ENCODE measurements around the gene UBN2. TPM values are rescaled to one million over a fixed set of nuclear protein-coding genes. Genes with fewer than 3 reads are reported as not detected.

The UBN2 gene
- total and polyA plus RNA-seq, 10 of the 15 experiments (the other 5 are each of a cell fraction or from before 2014, with no cell fraction given): 0.27 to 8.5 (median 2.5) TPM

DNA sequence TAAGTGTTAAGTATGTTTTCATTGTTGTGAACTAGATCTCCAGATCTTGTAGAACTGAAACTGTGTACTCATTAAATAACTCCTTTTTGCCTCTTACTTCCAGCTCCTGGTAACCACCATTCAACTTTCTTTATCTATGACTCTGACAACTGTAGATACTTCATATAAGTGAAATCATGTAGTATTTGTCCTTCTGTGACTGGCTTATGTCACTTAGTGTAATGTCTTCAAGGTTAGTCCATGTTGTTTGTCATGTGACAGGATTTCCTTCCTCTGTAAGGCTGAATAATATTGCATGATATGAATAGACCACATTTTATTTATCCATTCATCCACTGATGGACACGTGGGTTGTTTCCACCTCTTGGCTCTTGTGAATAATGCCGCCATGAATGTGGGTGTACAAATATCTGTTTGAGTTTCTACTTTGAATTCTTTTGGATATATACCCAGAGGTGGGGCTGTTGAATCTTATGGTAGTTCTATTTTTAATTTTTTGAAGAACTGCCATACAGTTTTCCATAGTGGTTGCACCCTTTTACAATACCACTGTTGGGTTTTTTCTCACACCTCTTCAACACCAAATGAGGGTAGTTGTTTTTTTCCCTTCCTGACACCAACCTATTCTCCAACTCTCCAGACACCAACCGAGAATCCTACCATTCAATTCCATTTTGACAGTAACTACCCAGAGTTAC, 99.4 kb downstream of the UBN2 start:
- Histone ChIP-seq H2AFZ (ENCODE audit: control insufficient read depth, low read depth, low read length) (no peak overlapping the region), H3K27me3 (replicated peaks in 1 of 2; ENCODE audit: control insufficient read depth in 2 of 2, insufficient read depth in 2 of 2, low read length in 1 of 2) (no peaks in the 10 kb centered on the region; a peak in 1 of 4 replicates), H3K4me2 (ENCODE audit: control insufficient read depth, insufficient read depth) (no peak overlapping the region), H3K36me3 (ENCODE audit: control insufficient read depth in 2 of 2, insufficient read depth in 2 of 2, low read length in 1 of 2) (no peaks in the 10 kb centered on the region), H3K9me3 (replicated peaks; ENCODE audit: control insufficient read depth, insufficient read depth, low read length) (no peaks in the 10 kb centered on the region), H3K79me2 (ENCODE audit: control insufficient read depth, insufficient read depth, low read length) (no peaks in the 10 kb centered on the region), H3K9ac (ENCODE audit: control insufficient read depth, insufficient read depth, low read length) (no peak overlapping the region), H3K4me3 (no peak overlapping the region), H4K20me1 (ENCODE audit: control insufficient read depth, insufficient read depth) (no peaks in the 10 kb centered on the region), H3K4me1 (ENCODE audit: control insufficient read depth, insufficient read depth, low read length) (no peaks in the 10 kb centered on the region), H3K27ac (ENCODE audit: control insufficient read depth, insufficient read depth) (no peak overlapping the region)
- DNase-seq (ENCODE audit: low read depth, low spot score) (no peak), FAIRE-seq (no peak), ATAC-seq (no peak; the same call in 2 of the 3 replicates)
- intact Hi-C loops (cut with micrococcal nuclease; ENCODE audit: unreplicated experiment): no loop called here
- RAD21 ChIA-PET (ENCODE audit: unreplicated experiment): no interaction called here
- SMC1A ChIA-PET (ENCODE audit: uncharacterized antibody, unreplicated experiment): interaction anchor here (2.3 kb wide), 1 partner anchor 9 kb away, joined by 7 read pairs; no protein-coding TSS in a partner anchor
- in situ Hi-C loops (cut with MboI): no loop called here
- BruUV-seq (replicated peaks): no TSS peak
- POLR2A ChIA-PET: no interaction called here
- WGBS (ENCODE audit: insufficient coverage, insufficient replicate concordance, low lambda C conversion rate, missing lambda C conversion rate): 46% methylated on average over 3 of the region's 3 CpGs
- CTCF ChIA-PET: interaction anchor here (1.3 to 1.4 kb wide), 2 partner anchors 9 to 10 kb away, joined by 4 to 6 read pairs; no protein-coding TSS in a partner anchor
- TF ChIP-seq CBX3 (IDR thresholded peaks at IDR 0.05; ENCODE audit: borderline replicate concordance, low read depth): no peak
- no peak for TF ChIP-seq CREM (IDR thresholded peaks at IDR 0.05; ENCODE audit: low read depth)
- TF ChIP-seq ETV6 (conservative IDR thresholded peaks at IDR 0.05 in 1 of 2, IDR thresholded peaks at IDR 0.05 in 1 of 2; ENCODE audit: borderline replicate concordance in 1 of 2, low read depth in 1 of 2): no peak
- TF ChIP-seq EZH2 (IDR thresholded peaks at IDR 0.05; ENCODE audit: borderline replicate concordance, control insufficient read depth, low read depth, low read length): no peak
- no peak for TF ChIP-seq MYB (IDR thresholded peaks at IDR 0.05; ENCODE audit: borderline replicate concordance, low read depth, low read length)
- no peak for TF ChIP-seq CTCF (IDR thresholded peaks at IDR 0.05 in 2 of 3, conservative IDR thresholded peaks at IDR 0.05 in 1 of 3; ENCODE audit: control insufficient read depth in 2 of 3, extremely low read depth in 1 of 3, insufficient read depth in 1 of 3, low read depth in 3 of 3, low read length in 3 of 3)
- no peak for TF ChIP-seq RB1 (IDR thresholded peaks at IDR 0.05; ENCODE audit: borderline replicate concordance)
- TF ChIP-seq MYC (IDR thresholded peaks at IDR 0.05; ENCODE audit: insufficient read depth, insufficient read length, insufficient replicate concordance, low read length, severe bottlenecking): no peak
- no peak for TF ChIP-seq E4F1 (IDR thresholded peaks at IDR 0.05; ENCODE audit: borderline replicate concordance, partially characterized antibody)
- TF ChIP-seq, protein P1, sequence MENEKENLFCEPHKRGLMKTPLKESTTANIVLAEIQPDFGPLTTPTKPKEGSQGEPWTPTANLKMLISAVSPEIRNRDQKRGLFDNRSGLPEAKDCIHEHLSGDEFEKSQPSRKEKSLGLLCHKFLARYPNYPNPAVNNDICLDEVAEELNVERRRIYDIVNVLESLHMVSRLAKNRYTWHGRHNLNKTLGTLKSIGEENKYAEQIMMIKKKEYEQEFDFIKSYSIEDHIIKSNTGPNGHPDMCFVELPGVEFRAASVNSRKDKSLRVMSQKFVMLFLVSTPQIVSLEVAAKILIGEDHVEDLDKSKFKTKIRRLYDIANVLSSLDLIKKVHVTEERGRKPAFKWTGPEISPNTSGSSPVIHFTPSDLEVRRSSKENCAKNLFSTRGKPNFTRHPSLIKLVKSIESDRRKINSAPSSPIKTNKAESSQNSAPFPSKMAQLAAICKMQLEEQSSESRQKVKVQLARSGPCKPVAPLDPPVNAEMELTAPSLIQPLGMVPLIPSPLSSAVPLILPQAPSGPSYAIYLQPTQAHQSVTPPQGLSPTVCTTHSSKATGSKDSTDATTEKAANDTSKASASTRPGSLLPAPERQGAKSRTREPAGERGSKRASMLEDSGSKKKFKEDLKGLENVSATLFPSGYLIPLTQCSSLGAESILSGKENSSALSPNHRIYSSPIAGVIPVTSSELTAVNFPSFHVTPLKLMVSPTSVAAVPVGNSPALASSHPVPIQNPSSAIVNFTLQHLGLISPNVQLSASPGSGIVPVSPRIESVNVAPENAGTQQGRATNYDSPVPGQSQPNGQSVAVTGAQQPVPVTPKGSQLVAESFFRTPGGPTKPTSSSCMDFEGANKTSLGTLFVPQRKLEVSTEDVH (IDR thresholded peaks at IDR 0.05; ENCODE audit: low read depth, partially characterized antibody): no peak
- no peak for TF ChIP-seq RBBP5 (conservative IDR thresholded peaks at IDR 0.05)
- no peak for TF ChIP-seq TCF7 (IDR thresholded peaks at IDR 0.05; ENCODE audit: borderline replicate concordance)
- no peak for TF ChIP-seq WRNIP1 (IDR thresholded peaks at IDR 0.05; ENCODE audit: borderline replicate concordance, low read depth, low read length)
- TF ChIP-seq, protein P2, sequence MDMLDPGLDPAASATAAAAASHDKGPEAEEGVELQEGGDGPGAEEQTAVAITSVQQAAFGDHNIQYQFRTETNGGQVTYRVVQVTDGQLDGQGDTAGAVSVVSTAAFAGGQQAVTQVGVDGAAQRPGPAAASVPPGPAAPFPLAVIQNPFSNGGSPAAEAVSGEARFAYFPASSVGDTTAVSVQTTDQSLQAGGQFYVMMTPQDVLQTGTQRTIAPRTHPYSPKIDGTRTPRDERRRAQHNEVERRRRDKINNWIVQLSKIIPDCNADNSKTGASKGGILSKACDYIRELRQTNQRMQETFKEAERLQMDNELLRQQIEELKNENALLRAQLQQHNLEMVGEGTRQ (IDR thresholded peaks at IDR 0.05; ENCODE audit: borderline replicate concordance, low read depth, low read length): no peak
